Adrenal gland (tissue), 12 donors: ENCODE data around the gene MYADML2. TPM values are rescaled to one million over a fixed set of nuclear protein-coding genes. Genes with fewer than 3 reads are reported as not detected.

Experiments used
- DNase-seq, 7 donors: peaks; one replicate each; pipeline ENCODE4 v3.0.0-alpha.2; 2019 to 2020
- H3K27ac ChIP-seq, 5 donors: fragments of 200-600 bp; sonication (generic) in 4 of 5; 1 replicate in 3 of 5; 2 replicates in 2 of 5; pipeline versions ENCODE4 v1.5.1 to v1.8.0; 2016 to 2020; ENCODE audit warnings: mild to moderate bottlenecking in 1 of 5
- H3K27me3 ChIP-seq: fragments of 200-600 bp; 2 replicates; pipeline ENCODE4 v1.8.0; 2021
- H3K36me3 ChIP-seq, 2 donors: fragments of 200-600 bp; replicated peaks in 1 of 2; 1 replicate in 1 of 2; 2 replicates in 1 of 2; pipeline versions ENCODE4 v1.5.1 to v1.8.0; 2018 to 2022
- H3K4me1 ChIP-seq, 2 donors: fragments of 200-600 bp; replicated peaks in 1 of 2; 1 replicate in 1 of 2; 2 replicates in 1 of 2; pipeline versions ENCODE4 v1.5.1 to v1.8.0; 2018 to 2021
- H3K4me3 ChIP-seq, 4 donors: fragments of 200-600 bp; sonication (generic) in 3 of 4; one replicate each; pipeline ENCODE4 v1.5.1; 2016 to 2018
- H3K9me3 ChIP-seq, 3 donors: fragments of 200-600 bp; sonication (generic) in 1 of 3; replicated peaks in 1 of 3; 1 replicate in 2 of 3; 2 replicates in 1 of 3; pipeline versions ENCODE4 v1.5.1 to v1.8.0; 2016 to 2021
- CTCF ChIP-seq, 6 experiments: fragments of 450-650 bp in 4 of 6; fragments of 200-600 bp in 2 of 6; sonication (generic) in 1 of 6; IDR thresholded peaks; 1 replicate in 5 of 6; 2 replicates in 1 of 6; pipeline versions ENCODE4 v1.5.1 to v1.8.0; 2016 to 2021; ENCODE audit warnings: antibody characterized with exemption in 6 of 6, mild to moderate bottlenecking in 2 of 6, moderate library complexity in 1 of 6
- POLR2A ChIP-seq, 2 donors: fragments of 450-650 bp; IDR thresholded peaks; one replicate each; pipeline ENCODE4 v1.6.1; 2017; ENCODE audit warnings: antibody characterized with exemption in 2 of 2, mild to moderate bottlenecking in 2 of 2, moderate library complexity in 1 of 2
- WGBS, 4 donors: extraction: QIAGEN DNeasy Blood & Tissue Kit in 2 of 4; methylation state at CpG; one replicate each; pipeline versions ENCODE4 v1.1.5 to v1.1.7; 2013 to 2017; 5-methylcytosine and 5-hydroxymethylcytosine counted together
- intact Hi-C, 2 donors: fragments of 100-400 bp; cut with DNase I; formaldehyde crosslinking; loops; one replicate each; pipeline versions ENCODE4 v1.14.1 to v1.15.0; 2022 to 2023
- polyA plus RNA-seq, 3 donors: library from polyadenylated mRNA; stranded (reverse); fragments of 200-250 nt in 2 of 3; fragments of 350-450 nt in 1 of 3; fragmentation: Illumina TruSeq in 1 of 3; extraction: RNeasy Lipid Tissue Mini Kit (QIAGEN cat#74804) in 1 of 3; gene quantifications; one replicate each; pipeline ENCODE4 v1.2.3, GENCODE V29; 2013 to 2014
- total RNA-seq, 9 donors: library from RNA; depleted of rRNA in 4 of 9; stranded (reverse); fragments of >200 nt in 4 of 9; fragments of 120-200 nt in 1 of 9; fragmentation: NEBNext Ultra II Directional in 1 of 9; extraction: Animal tissue kit (Norgen Biotek cat#: 25700) in 1 of 9; gene quantifications; one replicate each; pipeline versions ENCODE4 v1.1.0 to v1.2.4, GENCODE V29; 2013 to 2023
- donor health status: healthy with polysubstance abuse.
- donor health status: Bipolar disorder and iron deficiency.
- donor health status: DM: yes; HTN: yes; CAD: no.
- donor health status: DM: no; HTN: no; CAD: no.
- donor health status: DM: no; HTN: no; CAD: no.
- donor health status: DM: yes; HTN: yes; CAD: no.

Gene MYADML2
- total and polyA plus RNA-seq, 12 donors = not detected

DNA sequence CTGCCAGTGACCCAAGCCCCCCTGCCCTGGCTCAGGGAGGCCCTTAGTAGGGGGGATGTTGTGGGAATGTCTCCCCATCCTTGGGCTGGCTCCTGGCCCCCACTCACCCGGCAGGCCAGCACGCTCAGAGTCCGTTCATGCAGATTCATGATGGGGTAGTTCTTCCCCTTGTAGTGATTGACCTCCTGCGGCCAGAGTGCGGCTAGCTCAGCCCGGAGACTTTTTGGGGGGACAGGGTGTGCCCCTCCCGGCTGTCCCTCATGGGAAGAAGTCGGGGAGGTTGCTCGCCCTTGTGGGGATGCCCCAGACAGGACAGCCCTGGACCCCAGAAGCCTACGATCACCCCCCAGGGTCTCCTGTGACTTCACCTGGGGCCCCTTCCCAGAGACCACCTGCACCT, 41.0 kb downstream of the MYADML2 start:
- intact Hi-C loops = no loop called here
- 96 to 97% (median 96%) methylated on average over 7 to 10 of the region's 10 CpGs for WGBS, 4 donors
- Histone ChIP-seq H3K36me3 (no peaks in the 10 kb centered on the region), H3K9me3 (no peaks in the 10 kb centered on the region), H3K4me3 (no peak overlapping the region), H3K27me3 (peaks cover 4% of the 10 kb centered on the region), H3K27ac (no peak overlapping the region), H3K4me1 (peaks cover 11 to 20% of the 10 kb centered on the region in 2 donors)
- TF ChIP-seq CTCF (IDR thresholded peaks at IDR 0.05) = no peak
- TF ChIP-seq POLR2A (IDR thresholded peaks at IDR 0.05) = no peak
- no peak for DNase-seq

- H3K27me3 ChIP-seq = peaks cover 4% of the 10 kb centered on the region
- H3K36me3 ChIP-seq = no peaks in the 10 kb centered on the region
Observed at GRCh38 chr17:81905424-81905875, 41.6 kb downstream of the MYADML2 start.

GRCh38 chr17:81904600-81905423, 42.2 kb downstream of the MYADML2 start:
- Histone ChIP-seq H3K27ac (no peak overlapping the region), H3K36me3 (peaks cover 0 to 5% of the 10 kb centered on the region in 2 donors), H3K9me3 (no peaks in the 10 kb centered on the region), H3K27me3 (peaks cover 4% of the 10 kb centered on the region), H3K4me1 (peaks cover 3 to 14% of the 10 kb centered on the region in 2 donors), H3K4me3 (no peak overlapping the region)
- no peak for DNase-seq
- TF ChIP-seq CTCF (IDR thresholded peaks at IDR 0.05) = no peak
- no peak for TF ChIP-seq POLR2A (IDR thresholded peaks at IDR 0.05)
- WGBS, 4 donors = 90 to 97% (median 94%) methylated on average over 21 to 28 of the region's 28 CpGs
- intact Hi-C loops = no loop called here

More at GRCh38 chr17:81905424-81905875, 41.6 kb downstream of the MYADML2 start:
- DNase-seq = no peak
- 94 to 97% (median 95%) methylated on average over 9 to 16 of the region's 16 CpGs for WGBS, 4 donors
- H3K27ac ChIP-seq = no peak overlapping the region
- peaks cover 7 to 19% of the 10 kb centered on the region in 2 donors for H3K4me1 ChIP-seq
- no peaks in the 10 kb centered on the region for H3K9me3 ChIP-seq
- no peak for TF ChIP-seq CTCF (IDR thresholded peaks at IDR 0.05)
- TF ChIP-seq POLR2A (IDR thresholded peaks at IDR 0.05) = no peak
- intact Hi-C loops = no loop called here
- H3K4me3 ChIP-seq = no peak overlapping the region

DNA sequence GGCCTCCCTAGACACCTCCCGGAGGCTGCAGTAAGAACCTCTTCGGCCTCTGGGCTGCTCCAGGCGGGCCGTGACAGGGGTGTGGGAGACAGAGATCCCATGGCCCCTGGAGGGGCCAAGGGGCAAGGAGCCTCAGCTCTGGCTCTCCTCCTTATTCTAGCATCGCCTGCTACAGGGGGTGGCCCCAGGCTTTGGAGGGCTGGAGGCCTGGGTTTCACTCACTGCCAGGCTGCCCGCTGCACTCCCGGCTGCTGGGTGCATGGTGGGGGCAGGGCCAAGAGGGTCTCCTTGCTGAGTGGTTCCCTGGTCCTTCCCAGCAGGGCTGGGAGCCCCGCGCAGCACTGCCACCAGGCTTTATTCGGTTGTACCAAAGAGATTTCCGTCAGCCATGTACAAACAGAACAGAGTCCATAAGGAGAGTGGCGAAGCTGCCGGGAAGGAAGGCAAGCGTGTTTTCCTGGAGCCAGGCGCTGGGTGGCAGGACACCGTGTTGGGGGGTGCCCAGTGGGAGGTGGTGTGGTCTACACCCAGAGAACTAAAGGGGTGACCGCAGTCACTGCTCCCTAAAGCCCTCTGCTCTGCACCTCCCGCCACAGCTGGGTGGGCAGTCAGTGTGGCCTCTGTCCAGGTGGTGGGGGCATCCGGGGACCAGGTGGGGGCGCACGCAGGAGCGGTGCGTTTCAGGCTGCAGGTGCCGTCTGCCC, 43.0 kb downstream of the MYADML2 start:
- H3K4me1 ChIP-seq = peaks cover 3 to 14% of the 10 kb centered on the region in 2 donors
- no peaks in the 10 kb centered on the region for H3K9me3 ChIP-seq
- TF ChIP-seq CTCF (IDR thresholded peaks at IDR 0.05) = no peak
- no peak for TF ChIP-seq POLR2A (IDR thresholded peaks at IDR 0.05)
- no peak for DNase-seq
- intact Hi-C loops = no loop called here
- no peak overlapping the region for H3K27ac ChIP-seq
- H3K36me3 ChIP-seq = peaks cover 0 to 10% of the 10 kb centered on the region in 2 donors
- H3K27me3 ChIP-seq = peaks cover 4% of the 10 kb centered on the region
- WGBS, 4 donors = 94 to 98% (median 96%) methylated on average over 18 to 24 of the region's 24 CpGs
- H3K4me3 ChIP-seq = no peak overlapping the region
